OCI-LY1 (cell line): ENCODE measurements around the gene PTPRN2.

ENCODE experiments used
- H2AFZ ChIP-seq: fragments of 200-600 bp; sonication (generic), shearing (Covaris generic); 2 replicates; pipeline ENCODE4 v1.6.0; 2014; ENCODE audit warnings: antibody characterized with exemption, mild to moderate bottlenecking, low read length
- H3F3A ChIP-seq: fragments of 200-600 bp; sonication (generic), shearing (Covaris generic); 2 replicates; pipeline ENCODE4 v1.6.0; 2014; ENCODE audit warnings: mild to moderate bottlenecking, antibody characterized with exemption, low read length, moderate library complexity; ENCODE audit not compliant: insufficient read depth
- H3K27ac ChIP-seq: fragments of 200-600 bp; sonication (generic); 2 replicates; pipeline ENCODE4 v1.5.1; 2014; ENCODE audit warnings: low read length, mixed run types, mild to moderate bottlenecking, low read depth; ENCODE audit not compliant: poor library complexity, severe bottlenecking
- H3K27me3 ChIP-seq: fragments of 200-600 bp; sonication (generic); 2 replicates; pipeline ENCODE4 v1.6.0; 2014; ENCODE audit warnings: antibody characterized with exemption, mild to moderate bottlenecking, low read length, moderate library complexity; ENCODE audit not compliant: insufficient read depth
- H3K36me3 ChIP-seq: fragments of 200-600 bp; sonication (generic); 2 replicates; pipeline ENCODE4 v1.6.1; 2014; ENCODE audit warnings: mild to moderate bottlenecking, antibody characterized with exemption, low read length, moderate library complexity, mixed read lengths; ENCODE audit not compliant: insufficient read depth
- H3K4me1 ChIP-seq: fragments of 200-600 bp; sonication (generic); 2 replicates; pipeline ENCODE4 v1.5.1; 2014; ENCODE audit warnings: mild to moderate bottlenecking, low read length, moderate library complexity; ENCODE audit not compliant: insufficient read depth, severe bottlenecking
- H3K4me2 ChIP-seq: fragments of 200-600 bp; sonication (generic), shearing (Covaris generic); 2 replicates; pipeline ENCODE4 v1.6.1; 2014; ENCODE audit warnings: low read length
- H3K4me3 ChIP-seq: fragments of 200-600 bp; sonication (generic); 2 replicates; pipeline ENCODE4 v1.5.1; 2014; ENCODE audit warnings: low read length, low read depth, mild to moderate bottlenecking, mixed read lengths; ENCODE audit not compliant: poor library complexity, severe bottlenecking
- H3K79me2 ChIP-seq: fragments of 200-600 bp; shearing (Covaris generic); 2 replicates; pipeline ENCODE4 v1.6.1; 2016; ENCODE audit warnings: mixed run types, low read length, mixed read lengths; ENCODE audit not compliant: insufficient read depth
- H3K9ac ChIP-seq: fragments of 200-600 bp; sonication (generic), shearing (Covaris generic); 2 replicates; pipeline ENCODE4 v1.6.1; 2014; ENCODE audit warnings: mild to moderate bottlenecking, low read length, mixed read lengths
- H3K9me2 ChIP-seq: fragments of 200-600 bp; sonication (generic), shearing (Covaris generic); 2 replicates; pipeline ENCODE4 v1.6.1; 2014; ENCODE audit warnings: low read depth, mild to moderate bottlenecking, low read length, mixed read lengths
- H3K9me3 ChIP-seq: fragments of 200-600 bp; shearing (Covaris generic); 2 replicates; pipeline ENCODE4 v1.6.1; 2014; ENCODE audit warnings: low read length, mixed read lengths
- H4K20me1 ChIP-seq: fragments of 200-600 bp; sonication (generic), shearing (Covaris generic); 2 replicates; pipeline ENCODE4 v1.6.0; 2016; ENCODE audit warnings: mild to moderate bottlenecking, low read length; ENCODE audit not compliant: insufficient read depth
- CTCF ChIP-seq: fragments of 200-600 bp; sonication (generic), shearing (Covaris generic); IDR thresholded peaks from 2 replicates; pipeline ENCODE4 v1.5.1; 2017; ENCODE audit warnings: mild to moderate bottlenecking, antibody characterized with exemption, low read length, moderate library complexity, mixed read lengths
- EZH2 ChIP-seq: fragments of 200-600 bp; sonication (generic), shearing (Covaris generic); IDR thresholded peaks from 2 replicates; pipeline ENCODE4 v1.8.0; 2017; ENCODE audit warnings: borderline replicate concordance, mixed run types, mild to moderate bottlenecking, antibody characterized with exemption, low read length, moderate library complexity, mixed read lengths

The PTPRN2 gene

GRCh38 chr7:158135931-158136330 is 451.7 kb downstream of the PTPRN2 start:
- H3K9me3 ChIP-seq, result no peaks in the 10 kb centered on the region; the same call in 1 of the 2 replicates
- no peaks in the 10 kb centered on the region for H3K4me1 ChIP-seq
- H3K27ac ChIP-seq, result no peak overlapping the region
- no peak overlapping the region for H2AFZ ChIP-seq
- H3K9me2 ChIP-seq, result no peaks in the 10 kb centered on the region
- H3K27me3 ChIP-seq, result no peaks in the 10 kb centered on the region
- no peak overlapping the region for H3K4me2 ChIP-seq
- H3K9ac ChIP-seq, result no peak overlapping the region
- H3F3A ChIP-seq, result no peaks in the 10 kb centered on the region
- no peaks in the 10 kb centered on the region for H4K20me1 ChIP-seq
- H3K79me2 ChIP-seq, result no peaks in the 10 kb centered on the region
- TF ChIP-seq CTCF, result no peak
- no peak for TF ChIP-seq EZH2
- H3K36me3 ChIP-seq, result no peaks in the 10 kb centered on the region
- no peak overlapping the region for H3K4me3 ChIP-seq

GRCh38 chr7:158134824-158135223 is 452.8 kb downstream of the PTPRN2 start:
- no peaks in the 10 kb centered on the region for H3K9me2 ChIP-seq
- TF ChIP-seq EZH2 (no peak), CTCF (no peak)
- H3K9ac ChIP-seq, result no peak overlapping the region

GRCh38 chr7:158133515-158134271 is 453.9 kb downstream of the PTPRN2 start:
- TF ChIP-seq CTCF (no peak), EZH2 (no peak)
- no peak overlapping the region for H3K4me2 ChIP-seq
- H3K79me2 ChIP-seq, result no peaks in the 10 kb centered on the region
- no peaks in the 10 kb centered on the region for H4K20me1 ChIP-seq
- no peaks in the 10 kb centered on the region for H3K36me3 ChIP-seq
- H3K9me3 ChIP-seq, result no peaks in the 10 kb centered on the region; the same call in 1 of the 2 replicates
- no peak overlapping the region for H3K27ac ChIP-seq
- H3K4me1 ChIP-seq, result no peaks in the 10 kb centered on the region
- H3F3A ChIP-seq, result no peaks in the 10 kb centered on the region
- H2AFZ ChIP-seq, result no peak overlapping the region
- H3K9ac ChIP-seq, result no peak overlapping the region
- no peak overlapping the region for H3K4me3 ChIP-seq
- H3K27me3 ChIP-seq, result no peaks in the 10 kb centered on the region
- no peaks in the 10 kb centered on the region for H3K9me2 ChIP-seq

More at GRCh38 chr7:158134824-158135223, 452.8 kb downstream of the PTPRN2 start:
- Histone ChIP-seq H3K4me1 (no peaks in the 10 kb centered on the region), H3F3A (no peaks in the 10 kb centered on the region), H2AFZ (no peak overlapping the region), H3K4me2 (no peak overlapping the region), H4K20me1 (no peaks in the 10 kb centered on the region), H3K4me3 (no peak overlapping the region), H3K79me2 (no peaks in the 10 kb centered on the region), H3K27me3 (no peaks in the 10 kb centered on the region), H3K36me3 (no peaks in the 10 kb centered on the region), H3K27ac (no peak overlapping the region), H3K9me3 (no peaks in the 10 kb centered on the region; the same call in 1 of the 2 replicates)
